Measurements from ENCODE around the gene DALRD3. TPM values are rescaled to one million over a fixed set of nuclear protein-coding genes. Genes with fewer than 3 reads are reported as not detected.

DALRD3 gene, protein sequence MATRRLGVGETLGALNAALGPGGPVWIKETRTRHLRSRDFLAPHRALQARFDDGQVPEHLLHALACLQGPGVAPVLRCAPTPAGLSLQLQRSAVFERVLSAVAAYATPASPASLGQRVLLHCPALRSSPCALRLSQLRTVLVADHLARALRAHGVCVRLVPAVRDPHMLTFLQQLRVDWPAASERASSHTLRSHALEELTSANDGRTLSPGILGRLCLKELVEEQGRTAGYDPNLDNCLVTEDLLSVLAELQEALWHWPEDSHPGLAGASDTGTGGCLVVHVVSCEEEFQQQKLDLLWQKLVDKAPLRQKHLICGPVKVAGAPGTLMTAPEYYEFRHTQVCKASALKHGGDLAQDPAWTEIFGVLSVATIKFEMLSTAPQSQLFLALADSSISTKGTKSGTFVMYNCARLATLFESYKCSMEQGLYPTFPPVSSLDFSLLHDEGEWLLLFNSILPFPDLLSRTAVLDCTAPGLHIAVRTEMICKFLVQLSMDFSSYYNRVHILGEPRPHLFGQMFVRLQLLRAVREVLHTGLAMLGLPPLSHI
- 10 to 100 TPM in 1 of 2 donors, 1 to 10 TPM in 1; 7.9 to 10.6 TPM for total RNA-seq
- polyA plus RNA-seq, result 1 to 10 TPM; 8.6 to 9.9 TPM

DNA sequence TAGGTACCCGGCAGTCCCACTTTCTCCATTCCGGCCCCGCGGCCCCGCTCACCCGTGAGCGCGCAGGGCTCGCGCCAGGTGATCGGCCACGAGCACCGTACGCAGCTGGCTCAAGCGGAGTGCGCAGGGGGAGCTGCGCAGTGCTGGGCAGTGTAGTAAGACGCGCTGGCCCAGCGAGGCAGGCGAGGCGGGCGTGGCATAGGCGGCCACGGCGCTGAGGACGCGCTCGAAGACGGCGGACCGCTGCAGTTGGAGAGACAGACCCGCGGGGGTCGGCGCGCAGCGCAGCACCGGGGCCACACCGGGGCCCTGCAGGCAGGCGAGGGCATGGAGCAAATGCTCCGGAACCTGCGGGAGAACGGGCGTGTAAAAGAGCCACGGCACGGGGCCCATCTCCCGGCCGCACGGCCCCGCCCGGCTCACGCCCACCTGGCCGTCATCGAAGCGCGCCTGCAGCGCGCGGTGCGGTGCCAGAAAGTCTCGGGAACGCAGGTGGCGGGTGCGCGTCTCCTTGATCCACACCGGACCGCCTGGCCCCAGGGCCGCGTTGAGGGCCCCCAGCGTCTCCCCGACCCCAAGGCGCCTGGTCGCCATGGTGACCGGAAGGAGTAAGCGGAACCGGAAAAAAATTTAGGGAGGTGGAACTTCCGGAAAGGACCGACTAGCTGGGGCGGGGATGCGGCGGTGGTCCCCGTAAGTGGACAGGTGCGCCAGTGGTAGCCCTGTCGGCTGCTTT is at the start of gene DALRD3:
Gene DALRD3 (minus strand): TSS at position 610 of the 736 bp plus-strand sequence. CDS start 16 bp downstream, at position 594.
- DNase-seq (ENCODE audit: low spot score), result peak; percentile 71
- Histone ChIP-seq H3K9ac (ENCODE audit: low read depth in 1 of 2, low read length in 2 of 2) (peak within 1 kb of the TSS; percentile 15 to 67), H3K4me3 (ENCODE audit: low read depth in 1 of 3, low read length in 3 of 3) (peak within 1 kb of the TSS; percentile 55 to 95 (median 89)), H3K9me3 (ENCODE audit: control insufficient read depth in 4 of 4, low read length in 3 of 4) (no peaks in the 10 kb centered on the region), H3K27me3 (ENCODE audit: control insufficient read depth in 4 of 4, insufficient read depth in 4 of 4, low read length in 3 of 4) (no peaks in the 10 kb centered on the region), H3K36me3 (ENCODE audit: control insufficient read depth in 4 of 4, insufficient read depth in 3 of 4, low read depth in 1 of 4, low read length in 3 of 4) (peaks cover 7 to 27% (median 15%) of the 10 kb centered on the region in 4 donors), H3K4me1 (ENCODE audit: control insufficient read depth in 4 of 4, insufficient read depth in 4 of 4, low read length in 3 of 4) (peaks cover 11 to 43% (median 35%) of the 10 kb centered on the region in 4 donors), H3K27ac (ENCODE audit: low read depth in 1 of 2, low read length in 2 of 2) (peak within 1 kb of the TSS; percentile 46 to 53)
- WGBS, result under 1% methylated on average over 85 of the region's 85 CpGs
- TF ChIP-seq, protein P1, sequence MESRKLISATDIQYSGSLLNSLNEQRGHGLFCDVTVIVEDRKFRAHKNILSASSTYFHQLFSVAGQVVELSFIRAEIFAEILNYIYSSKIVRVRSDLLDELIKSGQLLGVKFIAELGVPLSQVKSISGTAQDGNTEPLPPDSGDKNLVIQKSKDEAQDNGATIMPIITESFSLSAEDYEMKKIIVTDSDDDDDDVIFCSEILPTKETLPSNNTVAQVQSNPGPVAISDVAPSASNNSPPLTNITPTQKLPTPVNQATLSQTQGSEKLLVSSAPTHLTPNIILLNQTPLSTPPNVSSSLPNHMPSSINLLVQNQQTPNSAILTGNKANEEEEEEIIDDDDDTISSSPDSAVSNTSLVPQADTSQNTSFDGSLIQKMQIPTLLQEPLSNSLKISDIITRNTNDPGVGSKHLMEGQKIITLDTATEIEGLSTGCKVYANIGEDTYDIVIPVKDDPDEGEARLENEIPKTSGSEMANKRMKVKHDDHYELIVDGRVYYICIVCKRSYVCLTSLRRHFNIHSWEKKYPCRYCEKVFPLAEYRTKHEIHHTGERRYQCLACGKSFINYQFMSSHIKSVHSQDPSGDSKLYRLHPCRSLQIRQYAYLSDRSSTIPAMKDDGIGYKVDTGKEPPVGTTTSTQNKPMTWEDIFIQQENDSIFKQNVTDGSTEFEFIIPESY (IDR thresholded peaks at IDR 0.05), result no peak
- TF ChIP-seq HNF4G (IDR thresholded peaks at IDR 0.05) (no peak), RAD21 (IDR thresholded peaks at IDR 0.05) (no peak), EGR1 (IDR thresholded peaks at IDR 0.05; ENCODE audit: low read depth in 2 of 2) (no peak), SP1 (IDR thresholded peaks at IDR 0.05) (no peak), GABPA (IDR thresholded peaks at IDR 0.05 in 1 of 2, conservative IDR thresholded peaks at IDR 0.05 in 1 of 2) (peak in 1 of 2 donors; percentile 91), YY1 (IDR thresholded peaks at IDR 0.05) (peak; percentile 9)

DNA sequence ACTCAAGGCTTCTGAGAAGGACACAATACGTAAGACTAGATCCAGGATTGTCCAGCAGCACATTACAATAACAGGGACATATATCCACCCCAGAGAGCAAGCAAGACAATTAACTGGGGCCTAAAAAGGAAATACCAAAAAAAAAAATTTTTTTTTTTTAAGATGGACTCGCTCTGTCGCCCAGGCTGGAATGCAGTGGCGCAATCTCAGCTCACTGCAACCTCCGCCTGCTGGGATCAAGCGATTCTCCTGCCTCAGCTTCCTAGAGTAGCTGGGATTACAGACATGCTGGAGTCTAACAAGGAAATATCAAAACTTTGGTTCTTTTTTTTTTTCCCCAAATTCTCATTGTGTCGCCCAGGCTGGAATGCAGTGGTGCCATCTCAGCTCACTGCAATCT is 39.6 kb upstream of the DALRD3 start:
- no peak overlapping the region for H3K27ac ChIP-seq (ENCODE audit: low read depth in 1 of 2, low read length in 2 of 2)
- no peak overlapping the region for H3K4me3 ChIP-seq (ENCODE audit: low read depth in 1 of 3, low read length in 3 of 3)
- no peaks in the 10 kb centered on the region for H3K27me3 ChIP-seq (ENCODE audit: control insufficient read depth in 4 of 4, insufficient read depth in 4 of 4, low read length in 3 of 4)
- WGBS, result 94% methylated on average over 7 of the region's 7 CpGs
- no peak for DNase-seq (ENCODE audit: low spot score)
- H3K9ac ChIP-seq (ENCODE audit: low read depth in 1 of 2, low read length in 2 of 2), result no peak overlapping the region
- H3K9me3 ChIP-seq (ENCODE audit: control insufficient read depth in 4 of 4, low read length in 3 of 4), result no peaks in the 10 kb centered on the region
- no peaks in the 10 kb centered on the region for H3K4me1 ChIP-seq (ENCODE audit: control insufficient read depth in 4 of 4, insufficient read depth in 4 of 4, low read length in 3 of 4)
- H3K36me3 ChIP-seq (ENCODE audit: control insufficient read depth in 4 of 4, insufficient read depth in 3 of 4, low read depth in 1 of 4, low read length in 3 of 4), result peaks cover 14 to 33% (median 30%) of the 10 kb centered on the region in 4 donors
- TF ChIP-seq FOXA2 (IDR thresholded peaks at IDR 0.05) (no peak), NR2F2 (IDR thresholded peaks at IDR 0.05) (no peak), FOXA1 (IDR thresholded peaks at IDR 0.05) (no peak), HNF4A (conservative IDR thresholded peaks at IDR 0.05) (no peak), SP1 (IDR thresholded peaks at IDR 0.05) (no peak), RAD21 (IDR thresholded peaks at IDR 0.05) (no peak), RXRA (IDR thresholded peaks at IDR 0.05) (no peak), EGR1 (IDR thresholded peaks at IDR 0.05; ENCODE audit: low read depth in 2 of 2) (no peak), HNF4G (IDR thresholded peaks at IDR 0.05) (no peak), TAF1 (conservative IDR thresholded peaks at IDR 0.05) (no peak)
- TF ChIP-seq, protein P2, sequence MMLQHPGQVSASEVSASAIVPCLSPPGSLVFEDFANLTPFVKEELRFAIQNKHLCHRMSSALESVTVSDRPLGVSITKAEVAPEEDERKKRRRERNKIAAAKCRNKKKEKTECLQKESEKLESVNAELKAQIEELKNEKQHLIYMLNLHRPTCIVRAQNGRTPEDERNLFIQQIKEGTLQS (IDR thresholded peaks at IDR 0.05), result no peak
- TF ChIP-seq, protein P3, sequence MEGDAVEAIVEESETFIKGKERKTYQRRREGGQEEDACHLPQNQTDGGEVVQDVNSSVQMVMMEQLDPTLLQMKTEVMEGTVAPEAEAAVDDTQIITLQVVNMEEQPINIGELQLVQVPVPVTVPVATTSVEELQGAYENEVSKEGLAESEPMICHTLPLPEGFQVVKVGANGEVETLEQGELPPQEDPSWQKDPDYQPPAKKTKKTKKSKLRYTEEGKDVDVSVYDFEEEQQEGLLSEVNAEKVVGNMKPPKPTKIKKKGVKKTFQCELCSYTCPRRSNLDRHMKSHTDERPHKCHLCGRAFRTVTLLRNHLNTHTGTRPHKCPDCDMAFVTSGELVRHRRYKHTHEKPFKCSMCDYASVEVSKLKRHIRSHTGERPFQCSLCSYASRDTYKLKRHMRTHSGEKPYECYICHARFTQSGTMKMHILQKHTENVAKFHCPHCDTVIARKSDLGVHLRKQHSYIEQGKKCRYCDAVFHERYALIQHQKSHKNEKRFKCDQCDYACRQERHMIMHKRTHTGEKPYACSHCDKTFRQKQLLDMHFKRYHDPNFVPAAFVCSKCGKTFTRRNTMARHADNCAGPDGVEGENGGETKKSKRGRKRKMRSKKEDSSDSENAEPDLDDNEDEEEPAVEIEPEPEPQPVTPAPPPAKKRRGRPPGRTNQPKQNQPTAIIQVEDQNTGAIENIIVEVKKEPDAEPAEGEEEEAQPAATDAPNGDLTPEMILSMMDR (IDR thresholded peaks at IDR 0.05; ENCODE audit: low read depth, low read length, missing input control), result no peak
- TF ChIP-seq, protein P1 (IDR thresholded peaks at IDR 0.05), result no peak
- TF ChIP-seq, protein P4, sequence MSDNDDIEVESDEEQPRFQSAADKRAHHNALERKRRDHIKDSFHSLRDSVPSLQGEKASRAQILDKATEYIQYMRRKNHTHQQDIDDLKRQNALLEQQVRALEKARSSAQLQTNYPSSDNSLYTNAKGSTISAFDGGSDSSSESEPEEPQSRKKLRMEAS (IDR thresholded peaks at IDR 0.05), result no peak
- TF ChIP-seq, protein P5, sequence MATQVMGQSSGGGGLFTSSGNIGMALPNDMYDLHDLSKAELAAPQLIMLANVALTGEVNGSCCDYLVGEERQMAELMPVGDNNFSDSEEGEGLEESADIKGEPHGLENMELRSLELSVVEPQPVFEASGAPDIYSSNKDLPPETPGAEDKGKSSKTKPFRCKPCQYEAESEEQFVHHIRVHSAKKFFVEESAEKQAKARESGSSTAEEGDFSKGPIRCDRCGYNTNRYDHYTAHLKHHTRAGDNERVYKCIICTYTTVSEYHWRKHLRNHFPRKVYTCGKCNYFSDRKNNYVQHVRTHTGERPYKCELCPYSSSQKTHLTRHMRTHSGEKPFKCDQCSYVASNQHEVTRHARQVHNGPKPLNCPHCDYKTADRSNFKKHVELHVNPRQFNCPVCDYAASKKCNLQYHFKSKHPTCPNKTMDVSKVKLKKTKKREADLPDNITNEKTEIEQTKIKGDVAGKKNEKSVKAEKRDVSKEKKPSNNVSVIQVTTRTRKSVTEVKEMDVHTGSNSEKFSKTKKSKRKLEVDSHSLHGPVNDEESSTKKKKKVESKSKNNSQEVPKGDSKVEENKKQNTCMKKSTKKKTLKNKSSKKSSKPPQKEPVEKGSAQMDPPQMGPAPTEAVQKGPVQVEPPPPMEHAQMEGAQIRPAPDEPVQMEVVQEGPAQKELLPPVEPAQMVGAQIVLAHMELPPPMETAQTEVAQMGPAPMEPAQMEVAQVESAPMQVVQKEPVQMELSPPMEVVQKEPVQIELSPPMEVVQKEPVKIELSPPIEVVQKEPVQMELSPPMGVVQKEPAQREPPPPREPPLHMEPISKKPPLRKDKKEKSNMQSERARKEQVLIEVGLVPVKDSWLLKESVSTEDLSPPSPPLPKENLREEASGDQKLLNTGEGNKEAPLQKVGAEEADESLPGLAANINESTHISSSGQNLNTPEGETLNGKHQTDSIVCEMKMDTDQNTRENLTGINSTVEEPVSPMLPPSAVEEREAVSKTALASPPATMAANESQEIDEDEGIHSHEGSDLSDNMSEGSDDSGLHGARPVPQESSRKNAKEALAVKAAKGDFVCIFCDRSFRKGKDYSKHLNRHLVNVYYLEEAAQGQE (IDR thresholded peaks at IDR 0.05), result no peak

Data from liver (tissue), 9 donors.